T-helper 1 cell (primary cell): ENCODE results near the gene MGAT5B.

ENCODE experiments used
- DNase-seq, 5 donors: peaks; one replicate each; pipeline ENCODE4 v3.0.0-alpha.2; 2012 to 2020

The MGAT5B gene

DNA sequence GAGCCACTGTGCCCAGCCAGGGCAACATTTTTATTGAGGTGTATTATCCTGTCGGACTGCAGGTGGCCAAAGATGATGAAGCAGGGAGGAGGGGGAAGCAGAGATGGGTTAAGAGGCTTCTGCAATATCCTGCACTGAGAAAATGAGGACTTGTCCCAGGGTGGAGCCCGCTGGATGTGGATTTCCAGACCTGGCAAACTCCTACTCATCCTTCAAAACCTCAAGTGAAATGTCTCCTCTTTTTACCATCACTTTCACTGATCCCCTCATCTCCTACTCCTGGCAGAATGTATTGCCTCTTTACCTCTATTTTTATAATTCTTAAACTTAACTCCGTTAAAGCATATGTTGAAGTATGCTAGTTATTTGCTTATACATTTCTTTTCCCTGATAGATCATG, 60.9 kb downstream of the MGAT5B start:
- DNase-seq, result no peak

DNA sequence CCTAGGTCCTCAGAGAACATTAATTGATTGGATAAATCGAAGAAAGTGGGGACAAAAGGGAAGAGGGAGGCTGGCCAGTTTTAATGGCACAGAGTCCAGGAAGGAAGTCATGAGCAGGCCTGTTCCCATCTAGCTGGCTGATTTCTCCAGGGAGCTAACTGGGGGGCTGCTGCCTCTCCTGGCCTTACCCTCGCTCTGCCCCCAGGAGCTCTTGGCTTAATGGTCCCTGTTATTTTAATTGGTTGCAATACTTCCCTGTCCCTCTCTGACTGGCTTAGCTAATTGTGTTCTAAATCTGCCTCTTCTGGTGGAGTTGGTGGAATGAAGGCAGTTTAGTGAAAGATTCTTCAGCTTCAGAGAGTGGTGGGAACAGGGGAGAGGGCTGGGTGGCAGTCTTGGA, 61.4 kb downstream of the MGAT5B start:
- no peak for DNase-seq

DNA sequence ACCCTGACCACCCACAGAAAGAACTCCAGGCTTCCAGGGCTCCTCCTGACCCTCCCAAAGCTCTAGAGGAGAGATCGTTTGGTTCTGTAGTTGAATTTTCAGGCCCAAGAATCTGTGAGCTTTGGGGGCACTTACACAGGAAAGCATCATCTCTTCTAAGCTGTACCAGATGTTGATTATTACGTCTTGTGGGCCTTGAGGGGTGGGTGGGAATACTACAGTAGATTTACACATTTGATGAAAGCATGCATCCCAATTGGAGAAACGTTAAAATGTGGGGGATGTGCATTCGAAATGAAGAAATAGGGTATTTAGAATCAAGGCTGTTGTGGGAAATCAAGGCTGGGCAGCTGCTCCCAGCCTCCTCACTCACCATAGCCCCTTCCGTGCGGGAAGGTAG, 61.9 kb downstream of the MGAT5B start:
- no peak for DNase-seq

DNA sequence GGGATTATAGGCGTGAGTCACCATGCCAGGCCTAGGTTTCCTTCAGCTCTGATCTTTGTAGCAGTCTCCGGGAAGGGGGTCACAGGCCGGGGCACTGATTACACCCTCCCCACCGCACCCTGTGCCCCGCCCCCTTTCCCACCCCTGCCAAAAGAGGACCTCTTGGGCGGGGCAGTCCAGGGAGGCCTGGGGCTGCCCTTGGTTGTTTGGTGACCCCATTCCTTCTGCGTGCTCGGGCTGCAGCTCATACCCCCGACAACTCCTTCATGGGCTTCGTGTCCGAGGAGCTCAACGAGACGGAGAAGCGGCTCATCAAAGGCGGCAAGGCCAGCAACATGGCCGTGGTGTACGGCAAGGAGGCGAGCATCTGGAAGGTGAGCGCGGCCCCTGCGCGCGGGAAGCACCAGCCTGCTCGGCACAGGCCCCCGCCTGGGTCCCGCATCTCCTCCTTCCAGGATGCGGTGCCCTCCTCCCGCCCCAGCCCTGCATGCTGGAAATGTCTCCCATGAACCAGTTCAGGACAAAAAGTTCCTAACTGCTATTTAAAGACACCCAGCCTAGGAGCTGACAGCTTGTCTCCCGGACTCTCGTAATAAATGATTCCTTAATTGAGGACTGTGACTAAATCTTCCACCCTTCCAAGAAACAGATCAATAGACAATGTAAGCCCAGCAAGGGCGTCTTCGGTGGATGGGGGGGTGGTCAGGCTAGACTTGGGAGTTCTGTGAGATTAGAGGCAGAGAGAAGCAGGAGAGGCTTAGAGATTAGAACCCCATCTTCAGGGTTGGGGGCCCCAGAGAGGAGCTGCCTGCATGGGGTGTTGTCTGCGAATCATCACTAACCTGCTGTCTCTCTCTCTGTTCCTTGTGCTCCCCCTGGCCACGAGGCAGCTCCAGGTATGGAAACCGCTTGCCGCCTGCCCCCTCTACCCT, 64.5 kb downstream of the MGAT5B start:
- DNase-seq, result no peak

DNA sequence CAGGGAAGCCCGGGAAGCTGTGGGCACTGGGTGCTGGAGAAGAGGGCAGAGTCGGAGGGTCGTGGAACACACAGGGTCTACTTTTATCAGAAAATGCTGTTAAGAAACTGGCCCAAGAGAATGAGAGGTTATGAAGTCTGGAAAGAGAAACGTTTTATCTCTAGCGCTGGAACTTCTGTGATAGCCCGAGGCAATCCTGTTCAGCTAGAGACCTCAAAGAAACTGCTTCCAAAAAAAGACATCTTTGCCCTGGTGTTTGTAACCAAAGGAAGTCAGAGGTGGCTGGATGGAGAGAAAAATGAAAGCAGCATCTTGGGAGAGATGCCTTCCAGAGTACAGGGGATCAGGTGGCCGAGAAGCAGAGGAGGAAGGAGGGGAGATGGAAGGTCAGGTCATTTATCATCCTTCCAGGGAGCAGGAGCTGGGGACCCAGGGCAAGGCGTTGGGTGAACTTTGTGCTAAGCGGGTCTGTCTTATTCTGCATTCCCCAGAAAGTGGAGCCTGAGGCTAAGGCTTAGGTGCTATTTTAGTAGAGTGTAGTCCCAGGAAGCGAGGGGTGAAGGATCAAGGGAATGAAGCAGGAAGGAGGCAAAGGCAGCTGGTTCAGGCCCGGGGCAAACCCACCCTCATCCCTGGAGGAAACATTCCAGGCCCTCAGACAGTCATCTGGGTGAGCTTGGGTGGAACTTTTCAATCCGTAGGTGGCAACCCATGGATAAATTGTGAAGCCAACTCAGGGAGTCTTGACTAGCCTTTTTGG, 66.5 kb downstream of the MGAT5B start:
- DNase-seq, result no peak

DNA sequence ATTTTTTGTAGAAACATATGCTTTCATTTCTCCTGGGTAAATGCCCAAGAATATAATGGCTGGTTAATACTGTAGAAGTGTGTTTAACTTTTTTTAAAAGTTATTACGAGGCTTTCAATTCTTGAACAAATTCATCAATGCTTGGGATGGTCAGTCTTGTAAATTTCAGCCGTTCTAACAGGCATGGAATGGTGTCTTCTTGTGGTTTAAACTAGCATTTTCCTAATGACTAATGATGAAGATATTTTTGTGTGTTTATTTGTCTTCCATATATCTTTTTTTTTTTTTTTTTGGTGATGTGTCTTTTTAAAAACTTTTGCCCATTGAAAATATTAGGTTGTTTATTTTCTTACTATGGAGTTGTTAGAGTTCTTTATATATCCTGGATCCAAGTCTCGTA, 67.1 kb downstream of the MGAT5B start:
- DNase-seq, result no peak

DNA sequence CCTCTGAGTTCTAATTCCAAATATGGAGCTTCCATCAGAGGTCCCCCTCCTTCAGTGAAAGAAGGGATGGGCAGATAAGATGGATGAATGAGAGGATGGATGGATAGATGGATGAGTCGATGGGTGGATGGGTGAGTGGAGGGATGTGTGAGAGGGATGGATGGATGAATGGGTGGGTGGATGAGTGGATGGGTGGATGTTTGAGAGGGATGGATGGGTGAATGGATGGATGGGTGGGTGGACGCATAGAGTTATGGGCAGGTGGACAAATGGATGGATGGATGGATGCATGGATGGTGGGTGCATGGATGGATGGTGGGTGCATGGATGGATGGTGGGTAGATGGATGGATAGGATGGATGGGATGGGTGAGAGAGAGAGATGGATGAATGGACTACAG, 69.0 kb downstream of the MGAT5B start:
- no peak for DNase-seq

DNA sequence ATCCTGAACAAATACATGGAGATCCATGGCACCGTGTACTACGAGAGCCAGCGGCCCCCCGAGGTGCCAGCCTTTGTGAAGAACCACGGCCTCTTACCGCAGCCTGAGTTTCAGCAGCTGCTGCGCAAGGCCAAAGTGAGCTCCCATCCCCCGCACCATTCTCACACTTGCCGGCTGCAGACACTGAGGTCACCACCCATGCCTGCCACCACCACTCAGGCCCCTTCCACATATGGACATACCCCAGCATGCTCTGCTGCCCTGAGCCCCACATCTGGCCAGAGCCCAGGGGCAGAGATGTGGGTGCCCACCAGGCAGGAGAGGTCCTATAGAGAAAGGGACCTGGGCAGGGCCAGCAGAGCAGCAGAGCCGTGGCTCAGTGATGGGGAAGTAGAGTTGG, 69.8 kb downstream of the MGAT5B start:
- DNase-seq, result no peak

DNA sequence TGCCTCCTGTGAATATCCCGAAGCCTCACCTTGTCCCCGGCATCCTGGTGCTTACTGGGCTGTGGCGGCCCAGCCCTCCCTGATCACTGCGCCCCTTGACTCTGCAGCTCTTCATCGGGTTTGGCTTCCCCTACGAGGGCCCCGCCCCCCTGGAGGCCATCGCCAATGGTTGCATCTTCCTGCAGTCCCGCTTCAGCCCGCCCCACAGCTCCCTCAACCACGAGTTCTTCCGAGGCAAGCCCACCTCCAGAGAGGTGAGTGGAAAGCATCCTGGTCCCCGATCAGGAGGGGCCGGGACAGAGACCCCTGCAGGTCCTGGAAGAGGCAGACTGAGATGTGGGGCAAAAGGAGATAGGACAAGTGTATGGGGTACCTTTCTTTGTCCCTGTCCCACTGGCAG, 72.1 kb downstream of the MGAT5B start:
- DNase-seq, result no peak

DNA sequence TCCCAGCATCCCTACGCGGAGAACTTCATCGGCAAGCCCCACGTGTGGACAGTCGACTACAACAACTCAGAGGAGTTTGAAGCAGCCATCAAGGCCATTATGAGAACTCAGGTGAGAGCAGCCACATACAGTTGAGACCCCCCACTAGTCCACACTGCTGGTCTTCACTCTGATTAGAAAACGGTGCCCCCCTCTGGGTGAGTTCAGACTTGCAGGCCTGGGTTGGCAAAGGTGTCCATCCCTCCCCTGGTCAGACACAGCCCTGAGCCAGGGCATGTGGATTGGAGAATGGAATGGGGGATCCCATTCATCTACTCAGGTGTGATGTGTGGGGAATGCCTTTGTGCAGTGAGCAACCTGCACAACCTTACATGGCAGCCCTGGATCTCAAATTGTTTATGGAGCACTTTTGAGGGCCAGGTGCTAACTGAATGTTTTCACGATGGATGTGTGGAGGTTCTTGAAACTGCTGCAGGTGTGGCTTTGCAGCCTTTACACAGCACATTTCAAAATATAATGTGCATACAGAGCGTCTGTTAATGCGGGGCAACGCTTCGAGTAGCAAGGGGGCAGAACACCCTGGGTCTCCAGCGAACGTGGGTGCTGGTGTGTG, 72.6 kb downstream of the MGAT5B start:
- no peak for DNase-seq

DNA sequence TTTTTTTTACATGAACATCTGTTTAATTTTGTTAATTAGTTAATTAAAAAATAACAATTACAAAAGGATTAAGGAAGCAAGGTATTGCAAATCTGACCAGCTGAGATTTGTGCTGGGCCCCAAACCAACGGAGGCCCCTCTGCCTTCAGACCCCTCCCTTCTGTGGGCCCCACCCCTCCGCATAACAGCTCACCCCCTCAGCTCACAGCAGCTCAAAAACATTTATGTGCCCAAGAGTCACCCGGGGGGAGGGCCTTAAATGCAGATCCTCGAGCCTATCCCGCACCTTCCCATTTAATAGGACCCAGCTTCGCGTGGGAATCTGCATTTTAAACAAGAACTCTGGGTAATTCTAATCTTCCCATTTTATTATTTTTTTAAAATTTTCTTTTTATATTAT, 75.0 kb downstream of the MGAT5B start:
- no peak for DNase-seq

DNA sequence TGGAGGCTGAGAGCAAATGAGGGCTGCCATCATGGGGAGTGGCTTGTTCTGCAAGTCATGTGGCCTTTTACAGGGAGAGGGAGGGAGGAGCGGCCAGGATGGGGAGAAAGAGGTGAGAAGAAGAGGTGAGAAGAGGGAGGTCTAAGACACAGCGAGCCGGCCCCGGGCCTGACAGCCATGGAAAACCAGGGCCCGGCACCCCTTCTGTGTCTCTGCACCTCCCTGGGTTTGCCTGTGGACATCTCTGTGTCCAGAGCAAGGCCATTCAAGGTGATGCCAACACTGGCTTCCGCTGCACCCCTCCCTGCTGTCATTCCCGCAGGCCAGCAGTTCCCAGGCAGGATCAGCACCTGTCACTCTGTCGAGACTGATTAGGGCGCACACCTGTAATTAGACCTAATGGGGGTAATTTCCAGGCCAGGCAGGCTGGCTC, 75.6 kb downstream of the MGAT5B start:
- no peak for DNase-seq

DNA sequence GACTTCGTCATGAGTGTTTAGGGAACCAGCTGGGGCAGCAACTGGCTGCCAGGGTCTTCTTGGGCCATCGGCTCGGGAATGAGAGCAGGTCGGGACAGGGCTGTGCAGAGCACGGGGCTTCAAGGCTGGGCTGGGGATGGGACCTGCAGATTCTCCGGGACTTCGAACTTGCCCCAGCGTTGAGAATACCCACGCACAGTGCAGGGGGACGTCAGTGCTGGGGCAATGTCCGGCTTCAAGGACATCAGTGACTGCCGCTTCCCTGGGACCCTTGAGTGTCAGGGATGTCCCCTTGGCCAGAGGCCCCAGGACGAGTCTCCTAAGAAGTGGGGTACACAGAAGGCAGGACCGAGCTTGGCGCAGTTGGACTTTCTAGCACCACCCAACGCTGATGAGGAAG, 76.3 kb downstream of the MGAT5B start:
- no peak for DNase-seq

DNA sequence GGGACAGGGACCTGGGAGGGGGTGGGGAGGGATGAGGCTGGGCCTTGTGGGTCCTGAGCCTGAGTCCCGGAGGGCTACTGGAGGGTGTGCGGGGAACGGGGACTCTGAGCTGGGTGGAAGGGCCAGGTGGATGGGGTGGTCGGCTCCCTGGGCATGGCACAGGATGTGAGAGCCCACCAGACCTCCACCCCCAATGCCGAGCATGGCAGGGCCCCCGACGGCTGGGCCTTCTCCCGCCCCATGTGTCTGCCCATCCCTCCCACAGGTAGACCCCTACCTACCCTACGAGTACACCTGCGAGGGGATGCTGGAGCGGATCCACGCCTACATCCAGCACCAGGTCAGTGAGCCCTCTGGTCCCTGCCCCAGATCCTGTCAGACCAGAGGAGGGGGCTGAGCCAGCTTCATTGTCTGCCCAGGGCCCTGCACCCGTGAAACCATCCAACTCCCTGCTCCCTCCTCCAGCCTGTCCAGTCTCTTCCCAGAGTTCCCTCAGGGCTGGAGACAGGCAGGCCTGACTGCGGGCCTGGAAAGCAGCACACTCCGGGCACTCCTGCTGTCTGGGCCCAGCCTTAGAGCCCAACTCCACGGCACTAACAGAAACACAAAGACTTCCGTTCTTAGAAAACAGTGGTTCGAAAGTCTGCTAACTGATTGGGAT, 78.0 kb downstream of the MGAT5B start:
- no peak for DNase-seq

DNA sequence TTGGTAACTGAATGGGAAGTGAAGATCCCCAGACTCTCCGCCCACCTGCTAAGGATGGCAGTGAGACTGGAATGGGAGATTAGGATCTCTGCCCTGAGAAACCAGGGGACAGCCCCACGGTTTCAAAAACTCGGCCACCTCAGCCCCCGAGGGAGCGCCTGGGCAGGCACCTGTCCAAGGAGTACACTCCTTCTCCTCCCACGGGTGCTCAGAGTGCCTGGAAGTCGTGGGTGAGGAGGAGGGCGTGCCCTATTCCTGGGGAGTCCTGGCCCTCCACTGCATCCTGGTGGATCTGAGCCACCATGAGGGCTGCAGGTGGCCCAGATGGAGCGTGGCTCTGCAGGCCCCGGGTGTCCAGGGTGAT, 78.5 kb downstream of the MGAT5B start:
- no peak for DNase-seq

DNA sequence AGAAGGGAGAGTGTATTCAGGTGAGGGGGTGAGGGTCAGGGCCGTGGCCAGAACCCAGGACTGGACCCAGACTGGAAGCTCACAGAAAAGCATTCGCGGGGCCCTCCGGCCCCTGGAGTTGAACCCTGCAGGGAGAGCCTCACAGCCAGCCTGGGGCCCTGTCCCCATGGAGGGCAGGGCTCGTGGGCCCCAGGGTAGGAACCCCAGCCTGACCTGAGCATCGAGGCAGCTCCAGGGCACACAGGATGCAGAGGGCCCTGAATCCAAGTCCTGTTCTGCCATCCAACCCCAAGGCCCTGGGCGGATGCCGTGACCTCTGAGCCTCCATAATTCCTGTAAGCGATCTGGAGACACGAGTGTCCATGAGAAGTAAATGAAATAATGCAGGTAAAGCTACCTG, 79.1 kb downstream of the MGAT5B start:
- DNase-seq, result no peak

DNA sequence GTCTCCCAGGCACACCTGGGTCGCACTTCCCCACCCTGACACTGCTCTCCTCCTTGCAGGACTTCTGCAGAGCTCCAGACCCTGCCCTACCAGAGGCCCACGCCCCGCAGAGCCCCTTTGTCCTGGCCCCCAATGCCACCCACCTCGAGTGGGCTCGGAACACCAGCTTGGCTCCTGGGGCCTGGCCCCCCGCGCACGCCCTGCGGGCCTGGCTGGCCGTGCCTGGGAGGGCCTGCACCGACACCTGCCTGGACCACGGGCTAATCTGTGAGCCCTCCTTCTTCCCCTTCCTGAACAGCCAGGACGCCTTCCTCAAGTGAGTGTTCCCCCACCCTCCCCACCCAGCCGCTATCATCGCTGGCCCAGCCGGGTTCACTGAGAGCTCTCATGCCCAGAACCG, 79.6 kb downstream of the MGAT5B start:
- DNase-seq, result no peak

DNA sequence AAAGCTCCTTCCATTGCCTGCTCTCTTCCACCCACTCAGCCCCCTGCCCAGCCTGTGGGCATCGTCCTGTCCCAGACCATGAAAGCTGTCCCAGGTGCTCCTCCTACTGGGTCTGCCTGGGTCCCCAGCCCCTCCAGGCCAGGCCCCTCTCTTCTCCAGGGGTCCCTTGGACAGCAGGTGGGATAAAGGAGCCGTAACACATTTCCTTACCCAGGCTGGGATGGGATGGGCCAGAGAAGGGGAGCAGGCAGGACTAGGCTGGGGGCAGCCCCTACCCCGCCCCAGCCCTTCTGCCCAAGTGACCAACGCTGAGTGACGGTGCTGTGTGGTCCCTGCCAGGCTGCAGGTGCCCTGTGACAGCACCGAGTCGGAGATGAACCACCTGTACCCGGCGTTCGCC, 80.1 kb downstream of the MGAT5B start:
- no peak for DNase-seq

DNA sequence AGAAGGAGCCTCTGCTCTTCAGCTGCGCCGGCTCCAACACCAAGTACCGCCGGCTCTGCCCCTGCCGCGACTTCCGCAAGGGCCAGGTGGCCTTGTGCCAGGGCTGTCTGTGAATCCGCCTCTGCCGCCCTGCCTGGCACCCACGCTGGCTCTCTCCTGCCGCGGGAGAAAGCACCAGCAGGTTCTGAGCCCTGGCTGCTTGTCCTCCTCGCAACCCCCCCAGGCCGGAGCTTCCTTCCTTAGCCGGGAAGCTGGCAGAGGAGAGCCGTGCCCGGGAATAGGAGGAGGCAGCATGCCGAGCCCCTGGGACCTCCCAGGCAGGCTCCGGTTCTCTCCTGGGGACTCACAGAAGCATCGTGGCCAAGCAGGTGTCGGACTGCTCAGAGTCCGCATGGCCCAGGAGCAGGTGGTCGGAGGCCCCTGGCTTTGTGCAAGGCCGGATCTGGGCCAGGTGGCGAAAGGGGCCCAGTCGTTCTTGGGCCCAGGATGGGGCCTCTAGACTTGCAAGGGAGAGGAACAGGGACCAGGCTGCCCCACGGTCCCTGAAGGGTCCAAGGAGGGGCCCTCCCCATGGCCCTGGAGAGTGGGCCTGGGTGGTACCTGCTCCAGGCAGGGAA, 80.6 kb downstream of the MGAT5B start:
- no peak for DNase-seq

DNA sequence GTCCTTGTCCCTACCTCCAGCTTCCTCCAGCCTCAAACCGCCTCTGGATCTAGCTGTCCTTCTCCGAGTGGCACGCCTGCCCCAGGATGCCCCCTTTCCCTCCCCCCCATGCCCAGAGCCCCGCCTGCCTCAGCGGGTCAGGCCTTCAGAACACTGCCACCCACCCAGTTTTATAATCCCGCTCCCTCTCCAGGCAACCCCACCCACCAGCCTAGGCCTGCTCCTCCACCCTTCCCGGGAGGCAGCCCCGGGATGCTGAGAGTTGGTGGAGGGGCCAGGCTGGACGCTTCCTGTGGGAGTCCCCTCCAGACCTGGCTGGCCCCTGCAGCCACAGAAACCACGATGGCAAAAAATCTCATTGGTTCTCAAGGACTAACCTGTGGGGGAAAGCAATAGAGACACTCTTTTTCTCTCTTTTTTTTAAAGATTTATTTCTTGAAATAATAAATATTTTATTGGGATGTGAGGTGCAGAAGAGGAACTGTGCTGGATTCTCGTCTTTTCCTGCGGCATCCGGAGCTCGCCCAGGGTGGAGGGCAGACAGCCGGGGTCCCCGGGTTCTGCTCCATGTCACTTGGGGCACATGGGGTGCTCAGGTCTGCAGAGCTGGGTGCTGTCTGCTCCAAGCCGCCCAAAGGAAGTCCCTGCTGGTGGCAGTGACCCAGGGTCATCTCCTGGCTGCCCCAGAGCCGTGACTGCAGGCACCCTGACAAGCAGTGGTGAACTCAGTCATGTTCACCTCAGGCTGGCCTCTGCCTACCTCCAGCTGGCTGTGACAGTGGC, 81.9 kb downstream of the MGAT5B start:
- no peak for DNase-seq

DNA sequence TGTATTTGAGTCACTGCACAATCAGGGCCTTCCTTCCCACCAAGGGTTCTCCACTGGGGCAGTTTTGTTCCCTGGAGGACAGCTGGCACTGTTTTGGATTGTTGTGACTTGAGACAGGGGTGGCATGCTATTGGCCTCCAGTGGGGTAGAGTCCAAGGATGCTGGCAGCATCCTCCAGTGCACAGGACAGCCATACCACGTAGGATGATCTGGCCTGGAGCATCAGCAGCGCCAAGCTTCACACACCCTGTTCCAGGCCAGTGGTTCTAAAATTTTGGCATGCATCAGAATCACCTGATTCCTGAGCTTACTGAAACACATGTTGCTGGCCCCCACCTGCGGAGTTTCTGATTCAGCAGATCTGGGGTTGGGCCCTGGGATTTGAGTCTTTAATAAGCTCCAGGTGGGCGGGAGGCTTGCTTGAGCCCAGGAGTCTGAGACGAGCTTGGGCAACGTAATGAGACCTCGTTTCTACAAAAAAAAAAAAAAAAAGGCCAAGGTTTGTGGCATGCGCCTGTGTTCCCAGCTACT, 83.2 kb downstream of the MGAT5B start:
- DNase-seq, result no peak

DNA sequence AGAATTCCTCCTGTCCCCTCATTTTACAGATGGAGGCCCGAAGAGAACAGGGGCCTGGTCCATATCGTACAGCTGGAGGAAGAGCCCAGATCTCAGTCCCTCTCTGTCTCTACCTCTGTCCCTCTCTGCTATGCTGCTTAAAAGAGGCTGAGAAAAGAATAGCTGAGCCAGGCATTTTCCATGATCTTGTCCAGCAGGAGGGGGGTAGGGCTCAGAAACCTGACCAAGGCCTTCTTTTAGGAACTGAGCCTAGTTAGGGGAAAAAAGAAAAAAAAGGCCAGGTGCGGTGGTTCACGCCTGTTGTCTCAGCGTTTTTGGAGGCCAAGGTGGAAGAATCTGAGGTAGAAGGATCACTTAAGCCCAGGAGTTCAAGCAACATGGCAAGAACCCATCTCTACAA, 84.2 kb downstream of the MGAT5B start:
- no peak for DNase-seq
